NK-92 (cell line): Measurements from ENCODE around the gene THBD.
"Not testable (repeated sequence)": the region's sequence is repeated elsewhere in the genome, so short reads cannot be mapped to it uniquely, and the experiment has no call there.

Source experiments
- DNase-seq: peaks from one replicate; lab custom pipeline; 2025; ENCODE audit not compliant: unreplicated experiment; lab: John Stamatoyannopoulos, UW

Gene THBD

GRCh38 chr20:23037017-23037481 is 12.4 kb downstream of the THBD start:
- no peak for DNase-seq

- no peak for DNase-seq
Measured at GRCh38 chr20:23036371-23036770, 13.1 kb downstream of the THBD start.

GRCh38 chr20:23035731-23036130 is 13.7 kb downstream of the THBD start:
- no peak for DNase-seq

- no peak for DNase-seq
Measured at GRCh38 chr20:23034721-23035671, 14.5 kb downstream of the THBD start, which contains the start of gene SSTR4. SSTR4 (plus strand) TSS chr20:23035312; CDS start chr20:23035484, 172 bp downstream.

GRCh38 chr20:23033918-23034317 is 15.6 kb downstream of the THBD start:
- no peak for DNase-seq

GRCh38 chr20:23032750-23033078 is 16.8 kb downstream of the THBD start:
- no peak for DNase-seq

- DNase-seq, result no peak
Measured at GRCh38 chr20:23032056-23032749, 17.3 kb downstream of the THBD start.

GRCh38 chr20:23031346-23031745 is 18.1 kb downstream of the THBD start:
- no peak for DNase-seq

- no peak for DNase-seq
Measured at GRCh38 chr20:23029324-23029723, 20.1 kb downstream of the THBD start.

- DNase-seq, result no peak
Measured at GRCh38 chr20:23028392-23028791, 21.1 kb downstream of the THBD start.

GRCh38 chr20:23027721-23028120 is 21.8 kb downstream of the THBD start:
- no peak for DNase-seq

- DNase-seq, result not testable (repeated sequence)
Measured at GRCh38 chr20:23025503-23025902, 24.0 kb downstream of the THBD start.

GRCh38 chr20:23024701-23025100 is 24.8 kb downstream of the THBD start:
- no peak for DNase-seq

GRCh38 chr20:23023621-23024177 is 25.8 kb downstream of the THBD start:
- no peak for DNase-seq

GRCh38 chr20:23022849-23023248 is 26.6 kb downstream of the THBD start:
- no peak for DNase-seq

GRCh38 chr20:23021951-23022350 is 27.5 kb downstream of the THBD start:
- no peak for DNase-seq

GRCh38 chr20:23021541-23021940 is 27.9 kb downstream of the THBD start:
- DNase-seq, result no peak

GRCh38 chr20:23020230-23021018 is 29.0 kb downstream of the THBD start:
- DNase-seq, result no peak

- no peak for DNase-seq
Measured at GRCh38 chr20:23019403-23019802, 30.1 kb downstream of the THBD start.

- no peak for DNase-seq
Measured at GRCh38 chr20:23018941-23019340, 30.5 kb downstream of the THBD start.

GRCh38 chr20:23018432-23018831 is 31.0 kb downstream of the THBD start:
- no peak for DNase-seq
